ENCODE results near the gene PRPS1. TPM values are rescaled to one million over a fixed set of nuclear protein-coding genes. Genes with fewer than 3 reads are reported as not detected.
A peak's percentile ranks its signal among the peaks of the same experiment; 100 is the strongest.

The PRPS1 gene
- total and polyA plus RNA-seq, 9 of the 15 experiments (the other 6 are each of a cell fraction or from before 2014, with no cell fraction given): 47.8 to 175 (median 79.6) TPM

DNA sequence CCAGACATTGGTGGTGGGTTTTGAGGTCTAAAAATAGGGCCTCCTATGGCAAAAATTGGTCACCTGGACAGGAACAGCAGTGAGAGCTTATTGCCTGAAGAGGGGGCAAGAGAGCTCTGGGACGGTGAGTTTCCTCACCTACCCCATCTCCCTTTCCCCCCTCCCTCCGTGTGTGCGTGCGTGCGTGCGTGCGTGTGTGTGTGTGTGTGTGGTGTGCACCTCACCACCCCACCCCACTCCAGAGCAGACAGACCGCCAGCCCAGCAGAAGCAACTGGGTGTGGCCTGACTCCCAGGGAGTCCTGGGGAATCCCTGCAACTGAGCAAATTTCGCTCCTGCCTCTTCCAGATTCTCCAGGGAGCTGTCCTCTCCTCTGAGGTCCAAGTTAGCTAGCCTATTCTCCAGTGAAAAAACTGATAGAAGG is 44.7 kb downstream of the PRPS1 start (continued):
- TF ChIP-seq, protein P1, sequence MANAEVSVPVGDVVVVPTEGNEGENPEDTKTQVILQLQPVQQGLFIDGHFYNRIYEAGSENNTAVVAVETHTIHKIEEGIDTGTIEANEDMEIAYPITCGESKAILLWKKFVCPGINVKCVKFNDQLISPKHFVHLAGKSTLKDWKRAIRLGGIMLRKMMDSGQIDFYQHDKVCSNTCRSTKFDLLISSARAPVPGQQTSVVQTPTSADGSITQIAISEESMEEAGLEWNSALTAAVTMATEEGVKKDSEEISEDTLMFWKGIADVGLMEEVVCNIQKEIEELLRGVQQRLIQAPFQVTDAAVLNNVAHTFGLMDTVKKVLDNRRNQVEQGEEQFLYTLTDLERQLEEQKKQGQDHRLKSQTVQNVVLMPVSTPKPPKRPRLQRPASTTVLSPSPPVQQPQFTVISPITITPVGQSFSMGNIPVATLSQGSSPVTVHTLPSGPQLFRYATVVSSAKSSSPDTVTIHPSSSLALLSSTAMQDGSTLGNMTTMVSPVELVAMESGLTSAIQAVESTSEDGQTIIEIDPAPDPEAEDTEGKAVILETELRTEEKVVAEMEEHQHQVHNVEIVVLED (CRISPR knock-in tag; IDR thresholded peaks at IDR 0.05): peak; percentile 87
- TF ChIP-seq, protein P2, sequence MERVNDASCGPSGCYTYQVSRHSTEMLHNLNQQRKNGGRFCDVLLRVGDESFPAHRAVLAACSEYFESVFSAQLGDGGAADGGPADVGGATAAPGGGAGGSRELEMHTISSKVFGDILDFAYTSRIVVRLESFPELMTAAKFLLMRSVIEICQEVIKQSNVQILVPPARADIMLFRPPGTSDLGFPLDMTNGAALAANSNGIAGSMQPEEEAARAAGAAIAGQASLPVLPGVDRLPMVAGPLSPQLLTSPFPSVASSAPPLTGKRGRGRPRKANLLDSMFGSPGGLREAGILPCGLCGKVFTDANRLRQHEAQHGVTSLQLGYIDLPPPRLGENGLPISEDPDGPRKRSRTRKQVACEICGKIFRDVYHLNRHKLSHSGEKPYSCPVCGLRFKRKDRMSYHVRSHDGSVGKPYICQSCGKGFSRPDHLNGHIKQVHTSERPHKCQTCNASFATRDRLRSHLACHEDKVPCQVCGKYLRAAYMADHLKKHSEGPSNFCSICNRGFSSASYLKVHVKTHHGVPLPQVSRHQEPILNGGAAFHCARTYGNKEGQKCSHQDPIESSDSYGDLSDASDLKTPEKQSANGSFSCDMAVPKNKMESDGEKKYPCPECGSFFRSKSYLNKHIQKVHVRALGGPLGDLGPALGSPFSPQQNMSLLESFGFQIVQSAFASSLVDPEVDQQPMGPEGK (CRISPR knock-in tag; IDR thresholded peaks at IDR 0.05; ENCODE audit: borderline replicate concordance): no peak
- TF ChIP-seq ZNF197 (CRISPR knock-in tag; IDR thresholded peaks at IDR 0.05; ENCODE audit: low read depth): no peak
- TF ChIP-seq MAZ (CRISPR knock-in tag; conservative IDR thresholded peaks at IDR 0.05 in 1 of 2, IDR thresholded peaks at IDR 0.05 in 1 of 2): peak; percentile 60 to 86
- TF ChIP-seq JUND (IDR thresholded peaks at IDR 0.05; ENCODE audit: borderline replicate concordance, low read depth, low read length): peak; percentile 44; the same call in 1 of the 2 replicates
- TF ChIP-seq JUND (tag; IDR thresholded peaks at IDR 0.05; ENCODE audit: borderline replicate concordance, low read depth, low read length): no peak; the same call in 2 of the 3 replicates
- TF ChIP-seq ASH1L (IDR thresholded peaks at IDR 0.05; ENCODE audit: borderline replicate concordance, low read depth, partially characterized antibody): no peak
- TF ChIP-seq, protein P3, sequence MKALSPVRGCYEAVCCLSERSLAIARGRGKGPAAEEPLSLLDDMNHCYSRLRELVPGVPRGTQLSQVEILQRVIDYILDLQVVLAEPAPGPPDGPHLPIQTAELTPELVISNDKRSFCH (CRISPR knock-in tag; IDR thresholded peaks at IDR 0.05): no peak
- TF ChIP-seq, protein P3 (tag; IDR thresholded peaks at IDR 0.05): peak; percentile 38; the same call in 1 of the 2 replicates
- TF ChIP-seq KLF16 (IDR thresholded peaks at IDR 0.05): 0 out of 2 replicates have a peak, but pooled peaks have one; percentile 15
- peak; percentile 94 for TF ChIP-seq CXXC5 (CRISPR knock-in tag; IDR thresholded peaks at IDR 0.05)
- 0 out of 4 replicates have a peak, but pooled peaks of 1 of the 2 experiments have one; percentile 13 for TF ChIP-seq NONO (IDR thresholded peaks at IDR 0.05; ENCODE audit: low read depth in 2 of 2, low read length in 1 of 2)
- TF ChIP-seq CREB1 (IDR thresholded peaks at IDR 0.05): peak; percentile 31; the same call in 1 of the 2 replicates
- no peak for TF ChIP-seq CREB1 (CRISPR knock-in tag; IDR thresholded peaks at IDR 0.05)
- peak; percentile 58; the same call in 1 of the 2 replicates for TF ChIP-seq SMC3 (conservative IDR thresholded peaks at IDR 0.05; ENCODE audit: insufficient read depth, low read depth, low read length)
- TF ChIP-seq, protein P4, sequence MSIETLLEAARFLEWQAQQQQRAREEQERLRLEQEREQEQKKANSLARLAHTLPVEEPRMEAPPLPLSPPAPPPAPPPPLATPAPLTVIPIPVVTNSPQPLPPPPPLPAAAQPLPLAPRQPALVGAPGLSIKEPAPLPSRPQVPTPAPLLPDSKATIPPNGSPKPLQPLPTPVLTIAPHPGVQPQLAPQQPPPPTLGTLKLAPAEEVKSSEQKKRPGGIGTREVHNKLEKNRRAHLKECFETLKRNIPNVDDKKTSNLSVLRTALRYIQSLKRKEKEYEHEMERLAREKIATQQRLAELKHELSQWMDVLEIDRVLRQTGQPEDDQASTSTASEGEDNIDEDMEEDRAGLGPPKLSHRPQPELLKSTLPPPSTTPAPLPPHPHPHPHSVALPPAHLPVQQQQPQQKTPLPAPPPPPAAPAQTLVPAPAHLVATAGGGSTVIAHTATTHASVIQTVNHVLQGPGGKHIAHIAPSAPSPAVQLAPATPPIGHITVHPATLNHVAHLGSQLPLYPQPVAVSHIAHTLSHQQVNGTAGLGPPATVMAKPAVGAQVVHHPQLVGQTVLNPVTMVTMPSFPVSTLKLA (conservative IDR thresholded peaks at IDR 0.05): peak in 1 of 2 experiments; percentile 57; a peak in 3 of 4 replicates
- TF ChIP-seq, protein P5, sequence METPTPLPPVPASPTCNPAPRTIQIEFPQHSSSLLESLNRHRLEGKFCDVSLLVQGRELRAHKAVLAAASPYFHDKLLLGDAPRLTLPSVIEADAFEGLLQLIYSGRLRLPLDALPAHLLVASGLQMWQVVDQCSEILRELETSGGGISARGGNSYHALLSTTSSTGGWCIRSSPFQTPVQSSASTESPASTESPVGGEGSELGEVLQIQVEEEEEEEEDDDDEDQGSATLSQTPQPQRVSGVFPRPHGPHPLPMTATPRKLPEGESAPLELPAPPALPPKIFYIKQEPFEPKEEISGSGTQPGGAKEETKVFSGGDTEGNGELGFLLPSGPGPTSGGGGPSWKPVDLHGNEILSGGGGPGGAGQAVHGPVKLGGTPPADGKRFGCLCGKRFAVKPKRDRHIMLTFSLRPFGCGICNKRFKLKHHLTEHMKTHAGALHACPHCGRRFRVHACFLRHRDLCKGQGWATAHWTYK (CRISPR knock-in tag; IDR thresholded peaks at IDR 0.05): 0 out of 2 replicates have a peak, but pooled peaks have one; percentile 17
- TF ChIP-seq ARID1B (IDR thresholded peaks at IDR 0.05): peak; percentile 31
- no peak for TF ChIP-seq POLR2B (IDR thresholded peaks at IDR 0.05; ENCODE audit: low read depth, partially characterized antibody)
- no peak for TF ChIP-seq SMAD2 (IDR thresholded peaks at IDR 0.05; ENCODE audit: low read depth, low read length)
